Fibroblast of pulmonary artery (primary cell): ENCODE results near the gene THRA.

Source experiments
- DNase-seq: peaks from one replicate; pipeline ENCODE4 v3.0.0-alpha.2; 2010; ENCODE audit warnings: low read depth
- H3K4me3 ChIP-seq: replicated peaks from 2 replicates; pipeline ENCODE4 v1.5.1; 2011; ENCODE audit warnings: low read depth, mild to moderate bottlenecking, control low read depth, low read length, moderate library complexity
- TF ChIP-seq, protein P1 (sequence below): IDR thresholded peaks from 2 replicates; pipeline ENCODE4 v1.5.1; 2011; ENCODE audit warnings: mild to moderate bottlenecking, control low read depth, low read length, inconsistent platforms; ENCODE audit errors: missing control alignments

The THRA gene

DNA sequence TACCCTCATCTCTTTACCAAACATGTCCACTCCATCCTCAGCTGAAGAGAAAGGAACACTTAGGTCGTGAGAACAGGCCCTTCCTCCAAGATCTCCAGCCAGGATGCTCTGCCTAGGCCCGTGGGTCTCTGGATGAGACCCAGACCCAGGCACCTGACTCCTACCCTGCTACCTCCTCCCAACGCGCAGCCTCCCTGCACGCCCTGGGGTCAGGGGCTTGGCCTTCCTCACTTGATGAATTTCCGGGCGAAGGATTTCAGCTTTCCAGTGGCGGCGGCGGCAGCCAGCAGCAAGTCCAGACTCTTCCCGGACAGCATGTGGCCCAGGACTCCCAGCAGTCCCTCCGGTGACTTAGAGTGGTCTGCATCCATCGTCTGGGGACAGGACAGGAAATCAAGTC lies 34.2 kb upstream of the THRA start:
- no peak overlapping the region for H3K4me3 ChIP-seq
- DNase-seq: no peak
- TF ChIP-seq, protein P1, sequence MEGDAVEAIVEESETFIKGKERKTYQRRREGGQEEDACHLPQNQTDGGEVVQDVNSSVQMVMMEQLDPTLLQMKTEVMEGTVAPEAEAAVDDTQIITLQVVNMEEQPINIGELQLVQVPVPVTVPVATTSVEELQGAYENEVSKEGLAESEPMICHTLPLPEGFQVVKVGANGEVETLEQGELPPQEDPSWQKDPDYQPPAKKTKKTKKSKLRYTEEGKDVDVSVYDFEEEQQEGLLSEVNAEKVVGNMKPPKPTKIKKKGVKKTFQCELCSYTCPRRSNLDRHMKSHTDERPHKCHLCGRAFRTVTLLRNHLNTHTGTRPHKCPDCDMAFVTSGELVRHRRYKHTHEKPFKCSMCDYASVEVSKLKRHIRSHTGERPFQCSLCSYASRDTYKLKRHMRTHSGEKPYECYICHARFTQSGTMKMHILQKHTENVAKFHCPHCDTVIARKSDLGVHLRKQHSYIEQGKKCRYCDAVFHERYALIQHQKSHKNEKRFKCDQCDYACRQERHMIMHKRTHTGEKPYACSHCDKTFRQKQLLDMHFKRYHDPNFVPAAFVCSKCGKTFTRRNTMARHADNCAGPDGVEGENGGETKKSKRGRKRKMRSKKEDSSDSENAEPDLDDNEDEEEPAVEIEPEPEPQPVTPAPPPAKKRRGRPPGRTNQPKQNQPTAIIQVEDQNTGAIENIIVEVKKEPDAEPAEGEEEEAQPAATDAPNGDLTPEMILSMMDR: no peak

GRCh38 chr17:40031706-40032105 lies 31.1 kb upstream of the THRA start:
- TF ChIP-seq, protein P1: no peak
- DNase-seq: no peak
- H3K4me3 ChIP-seq: no peak overlapping the region

GRCh38 chr17:40032322-40033320 lies 30.1 kb upstream of the THRA start:
- TF ChIP-seq, protein P1: no peak
- no peak for DNase-seq

GRCh38 chr17:40033339-40033738 lies 29.4 kb upstream of the THRA start:
- no peak overlapping the region for H3K4me3 ChIP-seq
- DNase-seq: no peak
- TF ChIP-seq, protein P1: no peak

More at GRCh38 chr17:40032322-40033320, 30.1 kb upstream of the THRA start:
- H3K4me3 ChIP-seq: no peak overlapping the region

DNA sequence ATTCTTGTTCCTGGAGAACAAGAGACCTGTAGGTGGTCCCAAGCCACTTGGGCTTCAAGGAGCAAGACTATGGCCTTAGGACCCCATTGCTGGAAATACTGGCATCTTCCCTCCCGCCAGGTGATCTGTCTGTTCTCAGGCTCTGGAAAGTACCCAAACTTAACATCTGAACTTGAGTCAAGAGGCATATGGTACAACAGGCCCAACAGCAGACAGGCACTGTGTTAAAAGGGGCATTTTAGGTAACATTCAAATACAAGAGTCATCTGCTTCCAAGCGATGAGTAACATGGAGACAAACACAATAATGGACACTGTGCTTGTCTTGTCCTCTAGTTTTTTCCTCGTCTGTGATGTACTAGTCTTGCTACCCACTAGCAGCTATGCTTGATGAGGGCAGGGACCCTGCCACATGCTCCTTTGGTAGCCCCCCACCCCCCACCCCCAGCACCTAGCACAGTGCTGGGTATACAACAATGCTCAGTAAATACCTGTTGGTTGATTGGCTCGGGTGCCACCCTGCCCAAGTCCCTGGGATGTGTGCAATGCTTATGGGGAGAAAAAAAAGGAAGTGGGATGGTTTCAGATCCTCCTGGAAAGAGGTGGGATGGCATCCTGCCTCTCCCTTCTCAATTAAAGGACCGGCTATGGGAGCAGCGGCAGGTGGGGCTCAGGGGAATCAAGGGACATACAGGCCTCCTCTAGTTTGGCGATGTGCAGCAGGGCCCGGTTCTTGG lies 28.2 kb upstream of the THRA start:
- no peak overlapping the region for H3K4me3 ChIP-seq
- no peak for DNase-seq
- TF ChIP-seq, protein P1: no peak

GRCh38 chr17:40035162-40035559 lies 27.6 kb upstream of the THRA start:
- DNase-seq: peak; percentile 61
- H3K4me3 ChIP-seq: no peak overlapping the region
- TF ChIP-seq, protein P1: peak; percentile 83
